IPS-18c (cell line): ENCODE measurements around the gene TBCK.
"Not testable (repeated sequence)": the region's sequence is repeated elsewhere in the genome, so short reads cannot be mapped to it uniquely, and the experiment has no call there.

Experiments
- H3K4me3 ChIP-seq: 2 replicates; pipeline ENCODE4 v1.7.0; 2013; ENCODE audit warnings: low read depth, mild to moderate bottlenecking, low read length, moderate library complexity; ENCODE audit not compliant: insufficient read depth
- H3K9me3 ChIP-seq: one replicate; pipeline ENCODE4 v1.6.1; 2013; ENCODE audit warnings: mild to moderate bottlenecking, low read length, moderate library complexity; ENCODE audit not compliant: control insufficient read depth, insufficient read depth

TBCK gene

GRCh38 chr4:106333186-106333585 lies 17.2 kb upstream of the TBCK start:
- Histone ChIP-seq H3K4me3 (no peak overlapping the region), H3K9me3 (peaks cover 3% of the 10 kb centered on the region)

GRCh38 chr4:106329041-106329618 lies 13.1 kb upstream of the TBCK start:
- H3K4me3 ChIP-seq = no peak overlapping the region
- no peaks in the 10 kb centered on the region for H3K9me3 ChIP-seq

GRCh38 chr4:106325800-106326199 lies 9.8 kb upstream of the TBCK start:
- no peaks in the 10 kb centered on the region for H3K9me3 ChIP-seq
- no peak overlapping the region for H3K4me3 ChIP-seq

GRCh38 chr4:106323119-106323518 lies 7.1 kb upstream of the TBCK start:
- Histone ChIP-seq H3K9me3 (peaks cover 3% of the 10 kb centered on the region), H3K4me3 (no peak overlapping the region)

GRCh38 chr4:106321814-106322213 lies 5.8 kb upstream of the TBCK start:
- not testable (repeated sequence) for H3K4me3 ChIP-seq, H3K9me3 ChIP-seq

- H3K4me3 ChIP-seq = not testable (repeated sequence)
These were observed 5.2 kb upstream of the TBCK start for GRCh38 chr4:106321168-106321567.

GRCh38 chr4:106320235-106320634 lies 4.2 kb upstream of the TBCK start:
- peaks cover 3% of the 10 kb centered on the region for H3K9me3 ChIP-seq

More at GRCh38 chr4:106321168-106321567, 5.2 kb upstream of the TBCK start:
- H3K9me3 ChIP-seq = not testable (repeated sequence)

GRCh38 chr4:106318511-106318910 lies 2.5 kb upstream of the TBCK start:
- Histone ChIP-seq H3K9me3 (peaks cover 3% of the 10 kb centered on the region), H3K4me3 (no peak overlapping the region)

More at GRCh38 chr4:106320235-106320634, 4.2 kb upstream of the TBCK start:
- no peak overlapping the region for H3K4me3 ChIP-seq

- Histone ChIP-seq H3K9me3 (peaks cover 3% of the 10 kb centered on the region), H3K4me3 (no peak overlapping the region)
These were observed 1.8 kb upstream of the TBCK start for GRCh38 chr4:106317815-106318214.

GRCh38 chr4:106316773-106317409 lies 882 bp upstream of the TBCK start:
- Histone ChIP-seq H3K9me3 (peaks cover 3% of the 10 kb centered on the region), H3K4me3 (peak overlapping the region; percentile 89)

GRCh38 chr4:106315476-106315967 lies 487 bp downstream of the TBCK start:
- Histone ChIP-seq H3K9me3 (peaks cover 3% of the 10 kb centered on the region), H3K4me3 (peak overlapping the region; percentile 89)

- peak overlapping the region; percentile 89; the same call in 1 of the 2 replicates for H3K4me3 ChIP-seq
These were observed 1.0 kb downstream of the TBCK start for GRCh38 chr4:106314960-106315359.

GRCh38 chr4:106312997-106313522 lies 2.9 kb downstream of the TBCK start:
- H3K4me3 ChIP-seq = no peak overlapping the region
- H3K9me3 ChIP-seq = no peaks in the 10 kb centered on the region

More at GRCh38 chr4:106314960-106315359, 1.0 kb downstream of the TBCK start:
- H3K9me3 ChIP-seq = no peaks in the 10 kb centered on the region

- Histone ChIP-seq H3K9me3 (no peaks in the 10 kb centered on the region), H3K4me3 (no peak overlapping the region)
These were observed 3.6 kb downstream of the TBCK start for GRCh38 chr4:106312377-106312776.

- Histone ChIP-seq H3K9me3 (no peaks in the 10 kb centered on the region), H3K4me3 (no peak overlapping the region)
These were observed 9.4 kb downstream of the TBCK start for GRCh38 chr4:106306561-106306960.

GRCh38 chr4:106305435-106306055 lies 10.5 kb downstream of the TBCK start:
- H3K9me3 ChIP-seq = no peaks in the 10 kb centered on the region
- no peak overlapping the region for H3K4me3 ChIP-seq

- Histone ChIP-seq H3K9me3 (no peaks in the 10 kb centered on the region), H3K4me3 (no peak overlapping the region)
These were observed 11.4 kb downstream of the TBCK start for GRCh38 chr4:106304632-106305031.
